ENCODE measurements around the gene SCN4A.
"Not testable (repeated sequence)": the region's sequence is repeated elsewhere in the genome, so short reads cannot be mapped to it uniquely, and the experiment has no call there.

The SCN4A gene

GRCh38 chr17:63934183-63935112 lies 38.3 kb downstream of the SCN4A start:
- no peak for DNase-seq (ENCODE audit: low spot score)

GRCh38 chr17:63933598-63933997 lies 39.1 kb downstream of the SCN4A start:
- no peak for DNase-seq (ENCODE audit: low spot score)

GRCh38 chr17:63932721-63933120 lies 40.0 kb downstream of the SCN4A start:
- DNase-seq (ENCODE audit: low spot score) = no peak

- no peak for DNase-seq (ENCODE audit: low spot score)
Observed at GRCh38 chr17:63931981-63932561, 40.6 kb downstream of the SCN4A start, which contains the start of gene CD79B. Gene CD79B (minus strand): TSS chr17:63932331. CDS start chr17:63932261, 70 bp downstream.

GRCh38 chr17:63930951-63931575 lies 41.7 kb downstream of the SCN4A start:
- DNase-seq (ENCODE audit: low spot score) = no peak

GRCh38 chr17:63929860-63930766 lies 42.6 kb downstream of the SCN4A start:
- no peak for DNase-seq (ENCODE audit: low spot score)

- no peak for DNase-seq (ENCODE audit: low spot score)
Observed at GRCh38 chr17:63928966-63929695, 43.6 kb downstream of the SCN4A start.

GRCh38 chr17:63928172-63928666 lies 44.5 kb downstream of the SCN4A start:
- DNase-seq (ENCODE audit: low spot score) = no peak

- peak; percentile 11 for DNase-seq (ENCODE audit: low spot score)
Observed at GRCh38 chr17:63927464-63928171, 45.1 kb downstream of the SCN4A start.

- no peak for DNase-seq (ENCODE audit: low spot score)
Observed at GRCh38 chr17:63926164-63926563, 46.6 kb downstream of the SCN4A start.

GRCh38 chr17:63925615-63926014 lies 47.1 kb downstream of the SCN4A start:
- no peak for DNase-seq (ENCODE audit: low spot score)

GRCh38 chr17:63922402-63922801 lies 50.3 kb downstream of the SCN4A start:
- DNase-seq (ENCODE audit: low spot score) = not testable (repeated sequence)

GRCh38 chr17:63920779-63921178 lies 51.9 kb downstream of the SCN4A start:
- not testable (repeated sequence) for DNase-seq (ENCODE audit: low spot score)

GRCh38 chr17:63920050-63920449 lies 52.7 kb downstream of the SCN4A start:
- DNase-seq (ENCODE audit: low spot score) = not testable (repeated sequence)

GRCh38 chr17:63919311-63919723 lies 53.4 kb downstream of the SCN4A start:
- peak; percentile 73 for DNase-seq (ENCODE audit: low spot score)

GRCh38 chr17:63918789-63919305 lies 53.9 kb downstream of the SCN4A start, which contains the start of gene GH1:
Gene GH1 (minus strand): TSS chr17:63918839. CDS start chr17:63918776, 63 bp downstream.
- not testable (repeated sequence) for DNase-seq (ENCODE audit: low spot score)

- DNase-seq (ENCODE audit: low spot score) = no peak
Observed at GRCh38 chr17:63918305-63918704, 54.4 kb downstream of the SCN4A start.

GRCh38 chr17:63917646-63918045 lies 55.1 kb downstream of the SCN4A start:
- DNase-seq (ENCODE audit: low spot score) = no peak

- DNase-seq (ENCODE audit: low spot score) = not testable (repeated sequence)
Observed at GRCh38 chr17:63917206-63917605, 55.5 kb downstream of the SCN4A start.

Measured in HuH-7 (cell line).